Stimulated activated CD4-positive, alpha-beta T cell treated with anti-CD3 and anti-CD28 coated beads, Interleukin-1b, Interleukin-23, amount 100 ng/mL, for 1 hour (primary cell): Measurements from ENCODE around the gene MX2.

Experiments used
- DNase-seq, 2 donors: peaks; one replicate each; pipeline ENCODE4 v3.0.0-alpha.2; 2020; ENCODE audit warnings: low read depth in 2 of 2

Gene MX2

DNA sequence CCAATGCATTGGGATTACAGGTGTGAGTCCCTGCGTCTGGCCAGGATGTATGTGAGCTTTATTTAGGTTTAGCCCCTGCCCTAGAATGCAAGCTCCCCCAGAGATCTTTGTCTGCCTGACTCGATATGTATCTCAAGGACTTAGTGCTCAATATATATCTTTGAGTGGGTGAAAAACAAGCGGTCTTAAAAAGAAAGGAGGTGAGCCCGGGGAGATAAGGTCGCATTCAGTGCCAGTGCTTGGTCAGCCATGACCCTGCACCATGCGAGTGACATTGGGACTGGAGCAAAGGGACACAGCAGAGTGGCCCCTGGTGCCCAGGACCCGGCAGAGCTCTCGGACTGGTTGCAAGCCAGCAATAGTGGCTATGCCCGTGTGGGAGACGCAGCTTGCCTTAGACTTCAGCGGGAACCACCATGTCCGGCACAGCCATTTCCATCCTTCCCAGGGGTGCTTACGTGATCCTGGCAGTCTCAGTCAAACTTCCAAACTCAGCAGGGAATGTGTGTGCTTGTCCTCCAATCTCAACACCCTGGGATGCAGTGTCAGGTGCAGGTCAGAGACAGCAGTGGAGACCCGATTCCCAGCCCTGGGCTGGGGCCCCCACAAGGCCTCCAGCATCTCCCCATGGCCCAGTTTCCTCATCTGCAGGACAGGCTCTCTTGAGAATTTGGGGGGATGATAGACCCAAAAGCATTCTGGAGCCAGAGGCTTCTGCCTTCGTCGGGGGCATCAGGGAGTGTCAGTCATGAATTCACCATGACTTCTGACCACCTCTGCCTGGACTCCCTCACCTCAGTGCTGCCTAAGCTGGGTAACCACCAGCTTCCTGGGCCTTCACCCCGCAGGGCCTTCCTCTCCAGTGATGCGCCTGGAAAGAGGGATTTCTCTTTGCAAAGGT is 1.8 kb downstream of the MX2 start:
- DNase-seq, result no peak

GRCh38 chr21:41364308-41364707 is 2.5 kb downstream of the MX2 start:
- no peak for DNase-seq

GRCh38 chr21:41365377-41366107 is 3.7 kb downstream of the MX2 start:
- no peak for DNase-seq

DNA sequence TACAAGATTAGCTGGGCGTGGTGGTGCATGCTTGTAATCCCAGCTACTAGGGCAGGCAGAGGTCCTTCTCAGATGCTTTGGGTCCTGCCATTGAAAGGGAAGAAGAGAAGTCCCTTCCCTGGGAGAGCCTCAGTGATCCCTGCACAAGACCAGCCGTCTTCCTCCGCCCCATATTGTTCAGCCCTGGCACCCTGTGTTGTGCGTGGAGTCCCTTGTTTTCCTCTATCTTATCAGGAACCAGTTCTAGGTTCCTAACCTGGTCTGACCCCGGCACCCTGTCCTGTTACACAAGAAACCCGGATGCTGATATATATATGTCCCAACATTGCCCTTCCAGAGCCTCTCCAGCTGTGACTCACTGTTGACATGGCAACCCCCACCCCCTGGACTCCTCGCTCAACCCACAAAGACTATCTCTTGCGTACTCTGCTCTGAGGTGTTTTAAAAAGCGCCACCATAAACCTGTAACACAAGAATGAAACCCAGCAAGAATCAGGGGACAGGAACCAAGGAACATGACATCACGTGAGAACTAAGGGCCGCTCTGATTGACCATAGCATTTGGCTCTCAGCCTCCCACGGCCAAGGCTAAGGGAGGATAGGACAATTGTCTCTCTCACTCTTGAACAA is 4.8 kb downstream of the MX2 start:
- DNase-seq, result no peak

DNA sequence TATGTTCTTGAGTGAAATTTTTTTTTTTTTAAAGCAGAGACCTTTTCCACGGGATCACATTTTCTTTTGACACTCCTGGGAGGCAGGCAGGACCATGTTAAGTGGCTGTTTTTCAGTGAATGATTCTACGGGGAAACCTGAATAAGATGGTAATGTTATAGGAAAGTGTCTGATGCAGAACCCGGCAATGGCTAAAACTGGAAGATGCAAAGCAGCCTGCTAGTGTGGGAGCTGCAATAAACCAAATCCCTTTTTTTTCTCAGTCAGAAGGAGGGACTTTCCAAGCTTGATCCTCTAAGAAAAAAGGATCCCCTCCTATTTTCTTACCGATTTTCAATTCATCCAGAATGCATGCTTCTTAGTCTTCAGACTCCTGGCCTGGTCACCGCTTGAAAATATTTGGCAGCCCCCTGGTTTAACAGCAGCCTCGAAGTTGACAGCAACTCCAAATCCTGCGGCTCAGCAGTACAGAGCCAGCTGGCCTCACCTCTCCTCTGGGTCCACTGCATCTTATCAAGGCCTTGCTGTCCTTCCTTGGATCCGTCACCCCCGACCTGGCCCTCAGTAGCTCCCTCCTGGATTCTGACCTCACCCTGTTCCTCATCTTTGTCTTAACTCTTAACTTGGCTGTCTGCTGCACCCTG is 5.6 kb downstream of the MX2 start:
- DNase-seq, result no peak

GRCh38 chr21:41367945-41368734 is 6.3 kb downstream of the MX2 start:
- no peak for DNase-seq

- no peak for DNase-seq
These were observed 6.9 kb downstream of the MX2 start for GRCh38 chr21:41368735-41369104.

GRCh38 chr21:41369105-41369919 is 7.5 kb downstream of the MX2 start:
- no peak for DNase-seq

- no peak for DNase-seq
These were observed 8.4 kb downstream of the MX2 start for GRCh38 chr21:41369920-41370839.

GRCh38 chr21:41370840-41371684 is 9.2 kb downstream of the MX2 start:
- DNase-seq, result no peak

DNA sequence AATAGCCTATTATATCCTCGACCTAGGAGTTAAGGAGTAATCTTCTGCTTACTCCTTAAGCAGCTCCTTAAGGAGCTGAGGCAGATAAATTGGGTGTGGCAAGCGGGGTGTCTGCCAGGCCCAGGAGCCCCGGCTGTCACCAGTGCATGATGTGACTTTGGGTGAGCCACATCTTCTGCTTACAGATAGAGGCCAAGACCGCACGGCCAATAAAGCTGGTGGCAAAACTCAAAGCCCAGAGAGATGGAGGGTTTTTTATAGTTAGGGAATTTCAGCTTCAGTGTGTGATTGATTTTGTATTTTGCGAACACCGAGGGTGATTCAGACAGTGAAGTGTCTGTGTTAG is 9.8 kb downstream of the MX2 start:
- no peak for DNase-seq

DNA sequence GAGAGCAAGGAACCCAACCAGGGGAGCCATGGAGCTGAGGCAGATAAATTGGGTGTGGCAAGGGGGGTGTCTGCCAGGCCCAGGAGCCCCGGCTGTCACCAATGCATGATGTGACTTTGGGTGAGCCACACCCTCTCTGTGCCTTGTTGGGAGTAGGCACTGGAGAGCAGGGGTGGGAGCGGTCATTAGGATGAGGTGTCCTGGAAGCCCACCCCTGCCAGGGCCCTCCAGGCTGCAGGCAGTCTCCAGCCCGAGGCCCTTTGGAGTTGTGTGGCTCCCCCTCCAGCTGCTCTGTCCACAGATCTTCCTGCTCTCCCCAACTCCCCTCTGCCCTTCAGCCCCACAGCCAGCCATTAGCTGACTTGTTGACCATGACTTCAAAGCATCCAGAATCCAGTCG is 11.4 kb downstream of the MX2 start:
- no peak for DNase-seq

GRCh38 chr21:41373763-41374162 is 11.9 kb downstream of the MX2 start:
- no peak for DNase-seq

DNA sequence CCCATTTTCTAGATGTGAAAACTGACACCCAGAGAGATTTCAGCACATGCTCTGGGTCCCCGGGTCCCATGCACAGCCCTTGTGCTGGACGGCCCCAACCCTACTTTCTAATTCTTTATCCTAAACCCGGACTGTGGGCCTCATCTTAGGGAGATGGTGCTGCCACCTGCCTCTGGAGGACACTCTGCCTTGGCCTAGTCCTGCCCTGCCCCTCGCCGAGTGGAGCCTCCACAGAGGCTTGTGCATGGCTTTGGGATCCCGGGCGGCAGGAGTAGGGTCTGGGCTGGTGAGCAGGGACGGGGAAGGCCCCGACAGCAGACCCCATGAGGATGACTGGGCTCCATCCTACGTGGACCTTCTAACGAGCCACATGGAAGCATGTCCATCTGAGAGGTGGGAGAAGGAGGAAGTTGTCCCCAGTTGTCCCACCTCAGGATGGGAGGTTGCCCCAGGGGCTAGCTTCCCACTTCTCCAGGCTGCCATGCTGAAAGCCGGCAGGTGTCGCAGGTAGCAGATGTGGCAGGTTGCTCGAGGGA is 12.4 kb downstream of the MX2 start:
- no peak for DNase-seq

- no peak for DNase-seq
These were observed 13.2 kb downstream of the MX2 start for GRCh38 chr21:41374867-41375533.

GRCh38 chr21:41375875-41376274 is 14.0 kb downstream of the MX2 start:
- no peak for DNase-seq

- no peak for DNase-seq
These were observed 15.9 kb downstream of the MX2 start for GRCh38 chr21:41377715-41378114.

GRCh38 chr21:41378849-41379248 is 17.0 kb downstream of the MX2 start:
- DNase-seq, result no peak
